ENCODE data around the gene VPS54.
"Not testable (repeated sequence)": the region's sequence is repeated elsewhere in the genome, so short reads cannot be mapped to it uniquely, and the experiment has no call there.

Gene VPS54

DNA sequence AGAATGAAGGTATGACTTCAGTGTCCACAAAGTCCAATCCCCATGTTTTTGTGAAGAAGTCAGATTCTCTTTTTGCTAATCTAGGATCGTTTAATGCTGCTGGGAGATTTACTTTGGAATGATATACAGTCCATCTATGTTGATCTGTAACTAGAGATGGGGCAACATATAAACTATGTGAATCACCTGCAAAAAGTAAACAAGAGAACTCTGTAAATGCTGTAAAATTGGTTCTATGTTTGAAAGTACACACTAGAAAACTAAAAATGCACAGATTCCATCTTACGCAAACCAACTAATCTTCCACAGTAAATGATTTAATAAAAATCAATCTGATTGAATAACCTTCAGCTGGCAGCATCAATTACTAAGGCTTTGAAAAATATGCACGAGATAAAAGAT lies 37.5 kb downstream of the VPS54 start:
- H3K9ac ChIP-seq (ENCODE audit: low read depth in 1 of 2, low read length in 2 of 2) = no peak overlapping the region
- no peak overlapping the region for H3K27ac ChIP-seq (ENCODE audit: low read depth in 2 of 2, low read length in 2 of 2)
- peaks cover 0 to 6% of the 10 kb centered on the region in 2 donors for H3K4me1 ChIP-seq (ENCODE audit: control insufficient read depth in 2 of 2, insufficient read depth in 2 of 2, low read length in 2 of 2)
- peaks cover 6% of the 10 kb centered on the region in 2 donors for H3K36me3 ChIP-seq (ENCODE audit: control insufficient read depth in 2 of 2, insufficient read depth in 2 of 2, low read length in 2 of 2)
- H3K4me3 ChIP-seq (ENCODE audit: low read length in 2 of 2) = no peak overlapping the region
- no peaks in the 10 kb centered on the region for H3K9me3 ChIP-seq (ENCODE audit: control insufficient read depth in 2 of 2, low read length in 2 of 2)
- H3K27me3 ChIP-seq (ENCODE audit: control insufficient read depth in 2 of 2, insufficient read depth in 2 of 2, low read length in 2 of 2) = no peaks in the 10 kb centered on the region

DNA sequence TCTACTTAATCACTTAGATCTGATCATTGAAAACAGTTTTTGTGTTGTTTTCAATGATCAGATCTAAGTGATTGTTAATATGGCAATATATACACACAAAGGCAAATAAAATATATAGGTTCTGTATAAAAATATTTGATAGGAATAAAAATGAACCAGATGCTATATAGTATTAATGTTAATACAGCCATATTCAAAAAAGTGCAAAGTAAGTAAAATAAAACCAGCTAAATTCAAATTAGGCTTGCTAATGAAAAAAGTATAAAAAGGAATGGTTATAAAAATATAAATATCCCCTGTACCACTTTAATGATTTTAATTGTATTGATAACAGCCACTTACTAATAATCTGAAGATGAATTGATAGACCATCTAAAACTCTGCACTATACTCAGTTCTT lies 38.4 kb downstream of the VPS54 start:
- Histone ChIP-seq H3K9me3 (ENCODE audit: control insufficient read depth in 2 of 2, low read length in 2 of 2) (no peaks in the 10 kb centered on the region), H3K27ac (ENCODE audit: low read depth in 2 of 2, low read length in 2 of 2) (no peak overlapping the region), H3K4me1 (ENCODE audit: control insufficient read depth in 2 of 2, insufficient read depth in 2 of 2, low read length in 2 of 2) (peaks cover 0 to 6% of the 10 kb centered on the region in 2 donors), H3K36me3 (ENCODE audit: control insufficient read depth in 2 of 2, insufficient read depth in 2 of 2, low read length in 2 of 2) (peaks cover 6 to 10% of the 10 kb centered on the region in 2 donors), H3K4me3 (ENCODE audit: low read length in 2 of 2) (no peak overlapping the region), H3K27me3 (ENCODE audit: control insufficient read depth in 2 of 2, insufficient read depth in 2 of 2, low read length in 2 of 2) (no peaks in the 10 kb centered on the region), H3K9ac (ENCODE audit: low read depth in 1 of 2, low read length in 2 of 2) (no peak overlapping the region)

DNA sequence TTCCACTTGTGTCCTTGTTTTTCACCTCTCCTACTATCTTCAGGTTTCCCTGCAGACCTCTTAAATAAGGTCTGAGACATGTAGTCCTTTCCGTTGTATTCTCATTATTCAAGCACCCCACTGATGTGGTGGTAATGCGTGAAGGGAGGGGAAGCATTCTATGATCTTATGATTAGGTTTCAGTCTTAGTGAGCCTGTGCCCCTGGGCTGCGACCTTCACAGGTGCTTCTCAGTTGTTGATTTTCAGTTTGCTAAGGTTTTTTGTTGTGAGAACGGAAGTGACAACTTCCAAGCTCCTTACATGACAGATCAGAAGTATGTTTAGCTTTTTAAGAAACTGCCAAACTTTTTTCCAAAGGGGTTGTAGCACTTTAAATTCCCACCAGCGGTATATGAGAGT lies 41.3 kb downstream of the VPS54 start:
- Histone ChIP-seq H3K27ac (ENCODE audit: low read depth in 2 of 2, low read length in 2 of 2) (no peak overlapping the region), H3K9me3 (ENCODE audit: control insufficient read depth in 2 of 2, low read length in 2 of 2) (no peaks in the 10 kb centered on the region), H3K4me1 (ENCODE audit: control insufficient read depth in 2 of 2, insufficient read depth in 2 of 2, low read length in 2 of 2) (no peaks in the 10 kb centered on the region), H3K9ac (ENCODE audit: low read depth in 1 of 2, low read length in 2 of 2) (no peak overlapping the region), H3K36me3 (ENCODE audit: control insufficient read depth in 2 of 2, insufficient read depth in 2 of 2, low read length in 2 of 2) (peaks cover 12 to 14% of the 10 kb centered on the region in 2 donors), H3K4me3 (ENCODE audit: low read length in 2 of 2) (no peak overlapping the region), H3K27me3 (ENCODE audit: control insufficient read depth in 2 of 2, insufficient read depth in 2 of 2, low read length in 2 of 2) (no peaks in the 10 kb centered on the region)

DNA sequence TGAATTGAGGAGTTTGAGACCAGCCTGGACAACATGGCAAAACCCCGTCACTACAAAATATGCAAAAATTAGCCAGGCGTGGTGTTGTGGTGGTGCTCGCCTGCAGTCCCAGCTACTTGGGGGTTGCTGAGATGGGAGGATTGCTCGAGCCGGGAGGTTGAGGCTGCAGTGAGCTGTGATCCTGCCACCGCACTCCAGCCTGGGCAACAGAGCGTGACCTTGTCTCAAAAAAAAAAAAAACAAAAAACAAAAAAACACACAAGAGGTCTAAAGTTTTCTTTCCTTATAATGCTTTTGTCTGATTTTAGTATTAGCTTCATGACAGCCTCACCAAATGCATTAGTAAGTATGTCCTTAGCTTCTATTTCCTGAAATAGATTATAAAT lies 43.1 kb downstream of the VPS54 start:
- H3K27me3 ChIP-seq (ENCODE audit: control insufficient read depth in 2 of 2, insufficient read depth in 2 of 2, low read length in 2 of 2) = no peaks in the 10 kb centered on the region
- H3K4me3 ChIP-seq (ENCODE audit: low read length in 2 of 2) = no peak overlapping the region
- H3K4me1 ChIP-seq (ENCODE audit: control insufficient read depth in 2 of 2, insufficient read depth in 2 of 2, low read length in 2 of 2) = no peaks in the 10 kb centered on the region
- peaks cover 15 to 20% of the 10 kb centered on the region in 2 donors for H3K36me3 ChIP-seq (ENCODE audit: control insufficient read depth in 2 of 2, insufficient read depth in 2 of 2, low read length in 2 of 2)
- no peaks in the 10 kb centered on the region for H3K9me3 ChIP-seq (ENCODE audit: control insufficient read depth in 2 of 2, low read length in 2 of 2)
- no peak overlapping the region for H3K27ac ChIP-seq (ENCODE audit: low read depth in 2 of 2, low read length in 2 of 2)
- H3K9ac ChIP-seq (ENCODE audit: low read depth in 1 of 2, low read length in 2 of 2) = no peak overlapping the region

DNA sequence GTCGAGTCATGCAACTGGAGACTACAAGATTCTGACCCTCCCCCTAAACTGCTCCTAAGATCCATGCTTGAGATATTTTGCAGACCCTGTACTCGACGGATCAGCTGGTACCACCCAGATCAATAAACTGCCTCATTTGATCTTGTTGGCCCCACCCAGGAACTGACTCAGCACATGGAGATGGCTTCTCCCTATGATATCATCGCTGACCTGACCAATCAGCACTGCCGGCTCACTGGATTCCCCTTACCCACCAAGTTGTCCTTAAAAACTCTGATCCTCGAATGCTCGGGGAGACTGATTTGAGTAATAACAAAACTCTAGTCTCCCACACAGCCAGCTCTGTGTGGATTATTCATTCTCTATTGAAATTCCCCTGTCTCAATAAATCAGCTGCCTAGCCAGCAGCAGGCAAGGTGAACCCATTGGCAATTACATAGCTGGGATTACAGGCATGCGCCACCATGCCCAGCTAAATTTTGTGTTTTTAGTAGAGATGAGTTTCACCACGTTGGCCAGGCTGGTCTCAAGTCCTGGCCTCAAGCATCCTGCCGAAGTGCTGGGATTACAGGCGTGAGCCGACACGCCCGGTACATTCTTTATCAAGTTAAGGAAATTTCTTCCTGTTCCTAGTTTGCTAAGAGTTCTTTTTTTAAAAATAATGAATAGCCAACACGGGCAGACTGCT lies 43.6 kb downstream of the VPS54 start:
- no peaks in the 10 kb centered on the region for H3K4me1 ChIP-seq (ENCODE audit: control insufficient read depth in 2 of 2, insufficient read depth in 2 of 2, low read length in 2 of 2)
- no peak overlapping the region for H3K27ac ChIP-seq (ENCODE audit: low read depth in 2 of 2, low read length in 2 of 2)
- no peaks in the 10 kb centered on the region for H3K27me3 ChIP-seq (ENCODE audit: control insufficient read depth in 2 of 2, insufficient read depth in 2 of 2, low read length in 2 of 2)
- no peaks in the 10 kb centered on the region for H3K9me3 ChIP-seq (ENCODE audit: control insufficient read depth in 2 of 2, low read length in 2 of 2)
- no peak overlapping the region for H3K4me3 ChIP-seq (ENCODE audit: low read length in 2 of 2)
- peaks cover 20 to 24% of the 10 kb centered on the region in 2 donors for H3K36me3 ChIP-seq (ENCODE audit: control insufficient read depth in 2 of 2, insufficient read depth in 2 of 2, low read length in 2 of 2)
- H3K9ac ChIP-seq (ENCODE audit: low read depth in 1 of 2, low read length in 2 of 2) = no peak overlapping the region

DNA sequence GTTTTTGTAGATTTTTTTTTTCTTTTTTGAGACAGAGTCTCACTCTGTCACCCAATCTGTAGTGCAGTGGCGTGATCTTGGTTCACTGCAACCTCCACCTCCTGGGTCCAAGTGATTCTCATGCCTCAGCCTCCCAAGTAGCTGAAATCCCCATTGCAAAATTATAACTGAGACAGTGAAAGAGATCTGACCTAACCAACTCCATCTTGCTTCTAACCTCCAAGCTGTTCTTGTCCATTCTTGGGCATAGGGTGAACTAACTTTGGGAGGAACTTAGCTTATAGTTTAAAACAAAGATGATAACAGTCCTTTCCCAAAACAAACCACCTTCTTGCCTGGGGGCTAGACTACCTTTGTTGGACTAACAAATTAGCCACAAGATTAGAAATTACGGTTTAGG lies 44.2 kb downstream of the VPS54 start:
- H3K9me3 ChIP-seq (ENCODE audit: control insufficient read depth in 2 of 2, low read length in 2 of 2); H3K4me3 ChIP-seq (ENCODE audit: low read length in 2 of 2); H3K27me3 ChIP-seq (ENCODE audit: control insufficient read depth in 2 of 2, insufficient read depth in 2 of 2, low read length in 2 of 2); H3K9ac ChIP-seq (ENCODE audit: low read depth in 1 of 2, low read length in 2 of 2); H3K27ac ChIP-seq (ENCODE audit: low read depth in 2 of 2, low read length in 2 of 2); H3K4me1 ChIP-seq (ENCODE audit: control insufficient read depth in 2 of 2, insufficient read depth in 2 of 2, low read length in 2 of 2): not testable (repeated sequence)
- peaks cover 20 to 21% of the 10 kb centered on the region in 2 donors for H3K36me3 ChIP-seq (ENCODE audit: control insufficient read depth in 2 of 2, insufficient read depth in 2 of 2, low read length in 2 of 2)

DNA sequence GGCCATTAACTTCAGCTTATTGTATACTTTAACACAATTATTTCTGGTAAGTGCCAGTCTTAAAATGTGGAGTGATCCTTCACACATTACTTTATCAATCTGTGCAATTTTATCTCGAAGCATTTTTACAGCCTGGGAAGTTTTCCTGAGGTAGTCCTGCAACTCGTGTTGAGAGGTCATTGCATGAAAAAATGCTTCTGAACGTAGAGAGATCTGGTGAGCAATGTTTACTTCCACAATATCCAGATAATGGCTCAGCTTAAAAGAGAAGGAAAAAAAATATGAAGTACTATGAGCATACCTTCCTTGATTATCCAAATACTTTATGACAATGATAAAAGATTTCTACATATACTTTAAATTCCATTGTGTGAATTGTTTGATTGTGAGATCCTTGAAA lies 57.0 kb downstream of the VPS54 start:
- Histone ChIP-seq H3K27ac (ENCODE audit: low read depth in 2 of 2, low read length in 2 of 2) (no peak overlapping the region), H3K9me3 (ENCODE audit: control insufficient read depth in 2 of 2, low read length in 2 of 2) (no peaks in the 10 kb centered on the region), H3K36me3 (ENCODE audit: control insufficient read depth in 2 of 2, insufficient read depth in 2 of 2, low read length in 2 of 2) (peaks cover 11 to 12% of the 10 kb centered on the region in 2 donors), H3K27me3 (ENCODE audit: control insufficient read depth in 2 of 2, insufficient read depth in 2 of 2, low read length in 2 of 2) (no peaks in the 10 kb centered on the region), H3K4me1 (ENCODE audit: control insufficient read depth in 2 of 2, insufficient read depth in 2 of 2, low read length in 2 of 2) (no peaks in the 10 kb centered on the region), H3K9ac (ENCODE audit: low read depth in 1 of 2, low read length in 2 of 2) (no peak overlapping the region), H3K4me3 (ENCODE audit: low read length in 2 of 2) (no peak overlapping the region)

DNA sequence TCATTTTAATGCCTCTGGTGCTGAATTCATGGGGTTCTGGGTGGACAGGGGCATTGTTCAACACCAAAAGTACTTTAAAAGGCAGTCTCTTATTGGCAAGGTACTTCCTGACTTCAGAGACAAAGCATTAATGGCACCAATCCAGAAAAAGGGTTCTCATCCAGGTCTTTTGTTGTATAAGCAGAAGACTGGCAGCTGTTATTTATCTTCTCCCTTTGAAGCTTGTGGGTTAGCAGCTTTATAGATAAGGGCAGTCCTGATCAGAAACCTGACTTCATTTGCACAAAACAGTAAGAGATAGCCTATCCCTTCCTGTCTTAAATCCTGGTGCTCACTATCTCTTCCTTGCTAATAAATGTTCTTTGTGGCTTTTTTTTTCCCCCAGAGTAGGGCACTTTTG lies 68.8 kb downstream of the VPS54 start:
- Histone ChIP-seq H3K4me3 (ENCODE audit: low read length in 2 of 2) (no peak overlapping the region), H3K9ac (ENCODE audit: low read depth in 1 of 2, low read length in 2 of 2) (no peak overlapping the region), H3K36me3 (ENCODE audit: control insufficient read depth in 2 of 2, insufficient read depth in 2 of 2, low read length in 2 of 2) (peaks cover 10 to 11% of the 10 kb centered on the region in 2 donors), H3K27me3 (ENCODE audit: control insufficient read depth in 2 of 2, insufficient read depth in 2 of 2, low read length in 2 of 2) (no peaks in the 10 kb centered on the region), H3K9me3 (ENCODE audit: control insufficient read depth in 2 of 2, low read length in 2 of 2) (peaks cover 0 to 2% of the 10 kb centered on the region in 2 donors), H3K4me1 (ENCODE audit: control insufficient read depth in 2 of 2, insufficient read depth in 2 of 2, low read length in 2 of 2) (no peaks in the 10 kb centered on the region), H3K27ac (ENCODE audit: low read depth in 2 of 2, low read length in 2 of 2) (no peak overlapping the region)

DNA sequence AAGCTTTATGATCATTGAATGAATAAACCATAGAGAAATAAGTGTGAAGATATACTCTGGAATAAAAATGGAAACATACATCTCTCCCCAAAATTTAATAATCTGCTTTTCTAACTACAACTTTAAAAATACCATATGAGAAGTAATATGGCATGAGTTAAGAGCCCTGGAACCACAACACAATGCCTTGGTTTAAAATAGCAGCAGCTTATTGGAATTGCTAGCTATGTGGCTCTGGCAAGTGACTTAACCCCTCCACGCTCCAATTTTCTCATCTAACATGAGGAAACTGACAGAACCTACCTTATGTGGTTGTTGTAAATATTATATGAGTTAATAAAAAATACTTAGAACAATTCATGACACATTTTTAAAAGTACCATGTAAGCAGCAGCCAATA lies 76.4 kb downstream of the VPS54 start:
- H3K27me3 ChIP-seq (ENCODE audit: control insufficient read depth in 2 of 2, insufficient read depth in 2 of 2, low read length in 2 of 2) = no peaks in the 10 kb centered on the region

DNA sequence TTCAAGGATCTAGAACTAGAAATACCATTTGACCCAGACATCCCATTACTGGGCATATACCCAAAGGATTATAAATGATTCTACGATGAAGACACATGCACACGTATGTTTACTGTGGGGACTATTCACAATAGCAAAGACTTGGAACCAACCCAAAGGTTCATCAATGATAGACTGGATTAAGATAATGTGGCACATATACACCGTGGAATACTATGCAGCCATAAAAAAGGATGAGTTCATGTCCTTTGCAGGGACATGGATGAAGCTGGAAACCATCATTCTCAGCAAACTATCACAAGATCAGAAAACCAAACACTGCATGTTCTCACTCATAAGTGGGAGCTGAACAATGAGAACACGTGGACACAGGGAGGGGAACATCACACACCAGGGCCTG lies 87.1 kb downstream of the VPS54 start:
- not testable (repeated sequence) for H3K36me3 ChIP-seq (ENCODE audit: control insufficient read depth in 2 of 2, insufficient read depth in 2 of 2, low read length in 2 of 2)

More for the DNA sequence above, 76.4 kb downstream of the VPS54 start:
- peaks cover 0 to 2% of the 10 kb centered on the region in 2 donors for H3K9me3 ChIP-seq (ENCODE audit: control insufficient read depth in 2 of 2, low read length in 2 of 2)
- peaks cover 14 to 22% of the 10 kb centered on the region in 2 donors for H3K36me3 ChIP-seq (ENCODE audit: control insufficient read depth in 2 of 2, insufficient read depth in 2 of 2, low read length in 2 of 2)
- no peaks in the 10 kb centered on the region for H3K4me1 ChIP-seq (ENCODE audit: control insufficient read depth in 2 of 2, insufficient read depth in 2 of 2, low read length in 2 of 2)
- no peak overlapping the region for H3K4me3 ChIP-seq (ENCODE audit: low read length in 2 of 2)
- H3K9ac ChIP-seq (ENCODE audit: low read depth in 1 of 2, low read length in 2 of 2) = no peak overlapping the region
- no peak overlapping the region for H3K27ac ChIP-seq (ENCODE audit: low read depth in 2 of 2, low read length in 2 of 2)

More for the DNA sequence above, 87.1 kb downstream of the VPS54 start:
- H3K4me1 ChIP-seq (ENCODE audit: control insufficient read depth in 2 of 2, insufficient read depth in 2 of 2, low read length in 2 of 2); H3K9ac ChIP-seq (ENCODE audit: low read depth in 1 of 2, low read length in 2 of 2); H3K27me3 ChIP-seq (ENCODE audit: control insufficient read depth in 2 of 2, insufficient read depth in 2 of 2, low read length in 2 of 2); H3K4me3 ChIP-seq (ENCODE audit: low read length in 2 of 2); H3K9me3 ChIP-seq (ENCODE audit: control insufficient read depth in 2 of 2, low read length in 2 of 2); H3K27ac ChIP-seq (ENCODE audit: low read depth in 2 of 2, low read length in 2 of 2): not testable (repeated sequence)
